NT2/D1 (cell line): ENCODE data around the gene SCML1.

ENCODE experiments used
- YY1 ChIP-seq: IDR thresholded peaks from 2 replicates; pipeline ENCODE4 v1.6.1; 2011; ENCODE audit not compliant: insufficient read length, insufficient read depth
- ZNF274 ChIP-seq: IDR thresholded peaks from 2 replicates; pipeline ENCODE4 v1.6.1; 2011; ENCODE audit warnings: mild to moderate bottlenecking, low read depth, low read length

DNA sequence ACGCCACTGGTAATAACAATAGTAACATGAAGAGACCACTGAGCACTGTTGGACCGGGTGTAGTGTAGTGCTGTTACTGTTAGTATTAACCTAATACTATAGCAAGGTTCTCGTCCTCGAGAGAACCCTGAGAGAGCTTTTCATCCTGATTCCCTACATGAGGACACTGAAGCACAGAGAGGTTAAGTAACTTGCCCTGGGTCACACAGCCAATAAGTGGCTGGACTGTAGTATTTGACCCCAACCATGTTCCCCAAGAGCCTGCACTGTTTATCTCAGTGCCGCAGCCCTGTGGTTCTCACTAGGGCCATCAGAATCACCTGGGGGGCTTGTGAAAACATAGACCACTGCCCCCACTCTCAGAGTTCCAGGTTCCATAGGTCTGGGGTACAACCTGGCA lies 10.4 kb downstream of the SCML1 start:
- TF ChIP-seq ZNF274 (no peak), YY1 (no peak)
